ENCODE data around the gene DHX30.

- TF ChIP-seq SIN3A (IDR thresholded peaks at IDR 0.05; ENCODE audit: borderline replicate concordance, insufficient read depth, low read depth, low read length) (no peak), POLR2AphosphoS5 (IDR thresholded peaks at IDR 0.05; ENCODE audit: low read depth, low read length) (no peak)
- TF ChIP-seq, protein P1, sequence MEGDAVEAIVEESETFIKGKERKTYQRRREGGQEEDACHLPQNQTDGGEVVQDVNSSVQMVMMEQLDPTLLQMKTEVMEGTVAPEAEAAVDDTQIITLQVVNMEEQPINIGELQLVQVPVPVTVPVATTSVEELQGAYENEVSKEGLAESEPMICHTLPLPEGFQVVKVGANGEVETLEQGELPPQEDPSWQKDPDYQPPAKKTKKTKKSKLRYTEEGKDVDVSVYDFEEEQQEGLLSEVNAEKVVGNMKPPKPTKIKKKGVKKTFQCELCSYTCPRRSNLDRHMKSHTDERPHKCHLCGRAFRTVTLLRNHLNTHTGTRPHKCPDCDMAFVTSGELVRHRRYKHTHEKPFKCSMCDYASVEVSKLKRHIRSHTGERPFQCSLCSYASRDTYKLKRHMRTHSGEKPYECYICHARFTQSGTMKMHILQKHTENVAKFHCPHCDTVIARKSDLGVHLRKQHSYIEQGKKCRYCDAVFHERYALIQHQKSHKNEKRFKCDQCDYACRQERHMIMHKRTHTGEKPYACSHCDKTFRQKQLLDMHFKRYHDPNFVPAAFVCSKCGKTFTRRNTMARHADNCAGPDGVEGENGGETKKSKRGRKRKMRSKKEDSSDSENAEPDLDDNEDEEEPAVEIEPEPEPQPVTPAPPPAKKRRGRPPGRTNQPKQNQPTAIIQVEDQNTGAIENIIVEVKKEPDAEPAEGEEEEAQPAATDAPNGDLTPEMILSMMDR (IDR thresholded peaks at IDR 0.05): no peak
- TF ChIP-seq, protein P2, sequence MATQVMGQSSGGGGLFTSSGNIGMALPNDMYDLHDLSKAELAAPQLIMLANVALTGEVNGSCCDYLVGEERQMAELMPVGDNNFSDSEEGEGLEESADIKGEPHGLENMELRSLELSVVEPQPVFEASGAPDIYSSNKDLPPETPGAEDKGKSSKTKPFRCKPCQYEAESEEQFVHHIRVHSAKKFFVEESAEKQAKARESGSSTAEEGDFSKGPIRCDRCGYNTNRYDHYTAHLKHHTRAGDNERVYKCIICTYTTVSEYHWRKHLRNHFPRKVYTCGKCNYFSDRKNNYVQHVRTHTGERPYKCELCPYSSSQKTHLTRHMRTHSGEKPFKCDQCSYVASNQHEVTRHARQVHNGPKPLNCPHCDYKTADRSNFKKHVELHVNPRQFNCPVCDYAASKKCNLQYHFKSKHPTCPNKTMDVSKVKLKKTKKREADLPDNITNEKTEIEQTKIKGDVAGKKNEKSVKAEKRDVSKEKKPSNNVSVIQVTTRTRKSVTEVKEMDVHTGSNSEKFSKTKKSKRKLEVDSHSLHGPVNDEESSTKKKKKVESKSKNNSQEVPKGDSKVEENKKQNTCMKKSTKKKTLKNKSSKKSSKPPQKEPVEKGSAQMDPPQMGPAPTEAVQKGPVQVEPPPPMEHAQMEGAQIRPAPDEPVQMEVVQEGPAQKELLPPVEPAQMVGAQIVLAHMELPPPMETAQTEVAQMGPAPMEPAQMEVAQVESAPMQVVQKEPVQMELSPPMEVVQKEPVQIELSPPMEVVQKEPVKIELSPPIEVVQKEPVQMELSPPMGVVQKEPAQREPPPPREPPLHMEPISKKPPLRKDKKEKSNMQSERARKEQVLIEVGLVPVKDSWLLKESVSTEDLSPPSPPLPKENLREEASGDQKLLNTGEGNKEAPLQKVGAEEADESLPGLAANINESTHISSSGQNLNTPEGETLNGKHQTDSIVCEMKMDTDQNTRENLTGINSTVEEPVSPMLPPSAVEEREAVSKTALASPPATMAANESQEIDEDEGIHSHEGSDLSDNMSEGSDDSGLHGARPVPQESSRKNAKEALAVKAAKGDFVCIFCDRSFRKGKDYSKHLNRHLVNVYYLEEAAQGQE (IDR thresholded peaks at IDR 0.05; ENCODE audit: insufficient read depth in 1 of 2, low read depth in 2 of 2, low read length in 1 of 2): no peak
Measured at GRCh38 chr3:47782446-47783308, 20.3 kb upstream of the DHX30 start.
